ENCODE results near the gene LITAFD. TPM values are rescaled to one million over a fixed set of nuclear protein-coding genes. Genes with fewer than 3 reads are reported as not detected.
A peak's percentile ranks its signal among the peaks of the same experiment; 100 is the strongest.
"Not testable (repeated sequence)": the region's sequence is repeated elsewhere in the genome, so short reads cannot be mapped to it uniquely, and the experiment has no call there.

The LITAFD gene
- total RNA-seq, 1 donor from 2014 or later, result not detected

- Mint-ChIP-seq H3K4me1 (ENCODE audit: low read depth, unreplicated experiment) (peaks cover 9% of the 10 kb centered on the region), H3K27me3 (ENCODE audit: low read depth, unreplicated experiment) (no peaks in the 10 kb centered on the region), H3K36me3 (ENCODE audit: low read depth, unreplicated experiment) (no peaks in the 10 kb centered on the region), H3K9me3 (ENCODE audit: unreplicated experiment) (no peaks in the 10 kb centered on the region), H3K27ac (ENCODE audit: unreplicated experiment) (no peak overlapping the region), H3K4me3 (ENCODE audit: unreplicated experiment) (no peak overlapping the region)
- Histone ChIP-seq H3K79me2 (ENCODE audit: insufficient read depth, low read length) (peaks cover 9% of the 10 kb centered on the region), H3K9me3 (ENCODE audit: insufficient read depth, low read depth, low read length) (no peaks in the 10 kb centered on the region), H3K4me1 (ENCODE audit: insufficient read depth, low read length) (peaks cover 25% of the 10 kb centered on the region), H4K20me1 (ENCODE audit: insufficient read depth, low read length) (peaks cover 6% of the 10 kb centered on the region), H3K27ac (ENCODE audit: low read depth, low read length) (no peak overlapping the region), H3K4me3 (ENCODE audit: insufficient read depth, low read depth, low read length) (no peak overlapping the region), H3K27me3 (ENCODE audit: insufficient read depth, low read length) (no peaks in the 10 kb centered on the region), H3K4me2 (ENCODE audit: low read length) (no peak overlapping the region), H3K9ac (ENCODE audit: low read length) (no peak overlapping the region), H3K36me3 (ENCODE audit: insufficient read depth, low read length) (no peaks in the 10 kb centered on the region), H2AFZ (ENCODE audit: low read depth, low read length) (no peak overlapping the region)
- FAIRE-seq (no peak), DNase-seq (ENCODE audit: low read depth) (no peak)
- TF ChIP-seq CTCF (IDR thresholded peaks at IDR 0.05; ENCODE audit: insufficient read depth, low read depth, low read length) (no peak), EZH2 (IDR thresholded peaks at IDR 0.05; ENCODE audit: insufficient read depth, low read length) (no peak)
Observed at GRCh38 chr16:8872071-8872470, 10.1 kb upstream of the LITAFD start.

- H3K79me2 ChIP-seq (ENCODE audit: insufficient read depth, low read length), result no peaks in the 10 kb centered on the region
- FAIRE-seq (no peak), DNase-seq (ENCODE audit: low read depth) (no peak)
- H3K9me3 ChIP-seq (ENCODE audit: insufficient read depth, low read depth, low read length), result no peaks in the 10 kb centered on the region
- H3K9ac ChIP-seq (ENCODE audit: low read length), result no peak overlapping the region
- H4K20me1 ChIP-seq (ENCODE audit: insufficient read depth, low read length), result no peaks in the 10 kb centered on the region
- H3K27me3 ChIP-seq (ENCODE audit: insufficient read depth, low read length), result no peaks in the 10 kb centered on the region
- no peak overlapping the region for H3K27ac ChIP-seq (ENCODE audit: low read depth, low read length)
- no peak for TF ChIP-seq EZH2 (IDR thresholded peaks at IDR 0.05; ENCODE audit: insufficient read depth, low read length)
- peak; percentile 26 for TF ChIP-seq CTCF (IDR thresholded peaks at IDR 0.05; ENCODE audit: insufficient read depth, low read depth, low read length)
- H2AFZ ChIP-seq (ENCODE audit: low read depth, low read length), result no peak overlapping the region
- H3K4me1 ChIP-seq (ENCODE audit: insufficient read depth, low read length), result peaks cover 19% of the 10 kb centered on the region
- no peak overlapping the region for H3K4me3 Mint-ChIP-seq (ENCODE audit: unreplicated experiment)
- H3K4me3 ChIP-seq (ENCODE audit: insufficient read depth, low read depth, low read length), result no peak overlapping the region
- no peak overlapping the region for H3K4me2 ChIP-seq (ENCODE audit: low read length)
- H3K36me3 Mint-ChIP-seq (ENCODE audit: low read depth, unreplicated experiment), result no peaks in the 10 kb centered on the region
- no peaks in the 10 kb centered on the region for H3K36me3 ChIP-seq (ENCODE audit: insufficient read depth, low read length)
- no peak overlapping the region for H3K27ac Mint-ChIP-seq (ENCODE audit: unreplicated experiment)
- peaks cover 10% of the 10 kb centered on the region for H3K4me1 Mint-ChIP-seq (ENCODE audit: low read depth, unreplicated experiment)
- no peaks in the 10 kb centered on the region for H3K27me3 Mint-ChIP-seq (ENCODE audit: low read depth, unreplicated experiment)
- H3K9me3 Mint-ChIP-seq (ENCODE audit: unreplicated experiment), result no peaks in the 10 kb centered on the region
Observed at GRCh38 chr16:8872967-8873865, 8.9 kb upstream of the LITAFD start.

- not testable (repeated sequence) for H3K27me3 ChIP-seq (ENCODE audit: insufficient read depth, low read length); H3K9me3 ChIP-seq (ENCODE audit: insufficient read depth, low read depth, low read length); H3K27me3 Mint-ChIP-seq (ENCODE audit: low read depth, unreplicated experiment); H3K9me3 Mint-ChIP-seq (ENCODE audit: unreplicated experiment); H3K4me3 ChIP-seq (ENCODE audit: insufficient read depth, low read depth, low read length); H3K4me3 Mint-ChIP-seq (ENCODE audit: unreplicated experiment); H3K36me3 ChIP-seq (ENCODE audit: insufficient read depth, low read length); H3K27ac ChIP-seq (ENCODE audit: low read depth, low read length); H4K20me1 ChIP-seq (ENCODE audit: insufficient read depth, low read length); H3K9ac ChIP-seq (ENCODE audit: low read length); H3K79me2 ChIP-seq (ENCODE audit: insufficient read depth, low read length); DNase-seq (ENCODE audit: low read depth); H2AFZ ChIP-seq (ENCODE audit: low read depth, low read length); FAIRE-seq; H3K4me2 ChIP-seq (ENCODE audit: low read length); H3K36me3 Mint-ChIP-seq (ENCODE audit: low read depth, unreplicated experiment); H3K27ac Mint-ChIP-seq (ENCODE audit: unreplicated experiment)
- peaks cover 25% of the 10 kb centered on the region for H3K4me1 ChIP-seq (ENCODE audit: insufficient read depth, low read length)
- H3K4me1 Mint-ChIP-seq (ENCODE audit: low read depth, unreplicated experiment), result peaks cover 15% of the 10 kb centered on the region
Observed at GRCh38 chr16:8873866-8874195, 8.3 kb upstream of the LITAFD start.

Data from astrocyte (in vitro differentiated cells and primary cell).